Dermis blood vessel endothelial cell (primary cell): ENCODE measurements around the gene BBS9. TPM values are rescaled to one million over a fixed set of nuclear protein-coding genes. Genes with fewer than 3 reads are reported as not detected.

Experiments
- DNase-seq: peaks from one replicate; pipeline ENCODE4 v3.0.0; 2010
- total RNA-seq: library from RNA; depleted of rRNA; stranded (reverse); fragments of >200 nt; gene quantifications from 2 replicates; pipeline ENCODE4 v1.2.3, GENCODE V29; 2014

Gene BBS9
- total RNA-seq, 1 donor from 2014 or later, result 13.1 TPM

GRCh38 chr7:33128631-33128989 is 754 bp upstream of the BBS9 start:
- DNase-seq, result no peak

GRCh38 chr7:33129806-33130153 is 416 bp downstream of the BBS9 start:
- DNase-seq, result no peak

- peak; percentile 34 for DNase-seq
Measured at GRCh38 chr7:33130184-33130583, 820 bp downstream of the BBS9 start.

- DNase-seq, result no peak
Measured at GRCh38 chr7:33137103-33137502, 7.7 kb downstream of the BBS9 start.

GRCh38 chr7:33142585-33142984 is 13.2 kb downstream of the BBS9 start:
- no peak for DNase-seq

GRCh38 chr7:33143996-33144718 is 14.8 kb downstream of the BBS9 start:
- no peak for DNase-seq

GRCh38 chr7:33145156-33145555 is 15.8 kb downstream of the BBS9 start:
- no peak for DNase-seq

GRCh38 chr7:33152087-33152486 is 22.7 kb downstream of the BBS9 start:
- no peak for DNase-seq

- no peak for DNase-seq
Measured at GRCh38 chr7:33155811-33156210, 26.4 kb downstream of the BBS9 start.

GRCh38 chr7:33156441-33156840 is 27.1 kb downstream of the BBS9 start:
- DNase-seq, result no peak

- DNase-seq, result no peak
Measured at GRCh38 chr7:33157311-33157710, 27.9 kb downstream of the BBS9 start.

GRCh38 chr7:33157781-33158180 is 28.4 kb downstream of the BBS9 start:
- DNase-seq, result no peak

- no peak for DNase-seq
Measured at GRCh38 chr7:33177876-33178275, 48.5 kb downstream of the BBS9 start.

- DNase-seq, result no peak
Measured at GRCh38 chr7:33179519-33179918, 50.2 kb downstream of the BBS9 start.

- DNase-seq, result no peak
Measured at GRCh38 chr7:33183504-33183903, 54.1 kb downstream of the BBS9 start.

- no peak for DNase-seq
Measured at GRCh38 chr7:33184828-33185227, 55.5 kb downstream of the BBS9 start.

GRCh38 chr7:33185786-33186185 is 56.4 kb downstream of the BBS9 start:
- DNase-seq, result peak; percentile 67

GRCh38 chr7:33186192-33186591 is 56.8 kb downstream of the BBS9 start:
- no peak for DNase-seq

- DNase-seq, result no peak
Measured at GRCh38 chr7:33190688-33191304, 61.4 kb downstream of the BBS9 start.

- no peak for DNase-seq
Measured at GRCh38 chr7:33191340-33191739, 62.0 kb downstream of the BBS9 start.

GRCh38 chr7:33192695-33193291 is 63.4 kb downstream of the BBS9 start:
- DNase-seq, result no peak

GRCh38 chr7:33193308-33193864 is 64.0 kb downstream of the BBS9 start:
- no peak for DNase-seq

GRCh38 chr7:33195264-33195663 is 65.9 kb downstream of the BBS9 start:
- no peak for DNase-seq

- DNase-seq, result no peak
Measured at GRCh38 chr7:33196221-33196620, 66.9 kb downstream of the BBS9 start.
